Measurements from ENCODE around the gene IZUMO1R.

DNA sequence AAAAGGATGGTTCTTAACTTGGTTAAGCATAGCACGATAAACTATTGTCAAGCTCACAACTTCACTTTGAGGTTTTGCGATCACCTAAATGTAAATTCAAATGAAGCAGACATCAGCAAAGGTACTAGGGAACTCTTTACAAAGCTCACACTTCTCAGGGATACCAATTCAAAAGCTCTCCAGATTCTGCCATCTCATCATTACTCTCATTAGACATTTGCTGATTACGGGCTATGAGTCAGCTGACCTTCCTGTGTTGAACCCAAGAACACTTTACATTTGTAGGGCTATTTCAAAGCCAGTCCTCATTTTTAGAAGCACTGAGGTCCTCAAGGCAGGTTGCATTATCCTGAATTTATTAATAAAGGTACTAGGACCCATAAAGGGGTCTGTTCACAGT lies 28.4 kb upstream of the IZUMO1R start:
- TF ChIP-seq, protein P1, sequence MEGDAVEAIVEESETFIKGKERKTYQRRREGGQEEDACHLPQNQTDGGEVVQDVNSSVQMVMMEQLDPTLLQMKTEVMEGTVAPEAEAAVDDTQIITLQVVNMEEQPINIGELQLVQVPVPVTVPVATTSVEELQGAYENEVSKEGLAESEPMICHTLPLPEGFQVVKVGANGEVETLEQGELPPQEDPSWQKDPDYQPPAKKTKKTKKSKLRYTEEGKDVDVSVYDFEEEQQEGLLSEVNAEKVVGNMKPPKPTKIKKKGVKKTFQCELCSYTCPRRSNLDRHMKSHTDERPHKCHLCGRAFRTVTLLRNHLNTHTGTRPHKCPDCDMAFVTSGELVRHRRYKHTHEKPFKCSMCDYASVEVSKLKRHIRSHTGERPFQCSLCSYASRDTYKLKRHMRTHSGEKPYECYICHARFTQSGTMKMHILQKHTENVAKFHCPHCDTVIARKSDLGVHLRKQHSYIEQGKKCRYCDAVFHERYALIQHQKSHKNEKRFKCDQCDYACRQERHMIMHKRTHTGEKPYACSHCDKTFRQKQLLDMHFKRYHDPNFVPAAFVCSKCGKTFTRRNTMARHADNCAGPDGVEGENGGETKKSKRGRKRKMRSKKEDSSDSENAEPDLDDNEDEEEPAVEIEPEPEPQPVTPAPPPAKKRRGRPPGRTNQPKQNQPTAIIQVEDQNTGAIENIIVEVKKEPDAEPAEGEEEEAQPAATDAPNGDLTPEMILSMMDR (IDR thresholded peaks at IDR 0.05): no peak
- no peak for TF ChIP-seq POLR2A (IDR thresholded peaks at IDR 0.05)

All from ovary (tissue), 3 donors.